Panc1 (cell line): ENCODE measurements around the gene TC2N.

ENCODE experiments used
- POLR2AphosphoS5 ChIP-seq: IDR thresholded peaks from 2 replicates; pipeline ENCODE4 v1.6.1; 2012; ENCODE audit warnings: mild to moderate bottlenecking, low read depth, low read length, moderate library complexity
- SIN3A ChIP-seq: IDR thresholded peaks from 2 replicates; pipeline ENCODE4 v1.6.1; 2012; ENCODE audit warnings: low read depth, mild to moderate bottlenecking, low read length, moderate library complexity, borderline replicate concordance; ENCODE audit not compliant: insufficient read depth
- TCF7L2 ChIP-seq: IDR thresholded peaks from 2 replicates; pipeline ENCODE4 v1.6.1; 2011; ENCODE audit warnings: mild to moderate bottlenecking, low read depth, low read length, inconsistent platforms
- TF ChIP-seq, protein P1 (sequence below): fragments of 450-650 bp; IDR thresholded peaks from 2 replicates; pipeline ENCODE4 v1.5.1; 2017; ENCODE audit warnings: mild to moderate bottlenecking
- TF ChIP-seq, protein P2 (sequence below), 2 experiments: IDR thresholded peaks; 2 replicates each; pipeline ENCODE4 v1.6.1; 2011 to 2012; ENCODE audit warnings: low read depth in 2 of 2, control low read depth in 1 of 2, low read length in 1 of 2, mild to moderate bottlenecking in 1 of 2, moderate library complexity in 1 of 2; ENCODE audit not compliant: insufficient read depth in 1 of 2

DNA sequence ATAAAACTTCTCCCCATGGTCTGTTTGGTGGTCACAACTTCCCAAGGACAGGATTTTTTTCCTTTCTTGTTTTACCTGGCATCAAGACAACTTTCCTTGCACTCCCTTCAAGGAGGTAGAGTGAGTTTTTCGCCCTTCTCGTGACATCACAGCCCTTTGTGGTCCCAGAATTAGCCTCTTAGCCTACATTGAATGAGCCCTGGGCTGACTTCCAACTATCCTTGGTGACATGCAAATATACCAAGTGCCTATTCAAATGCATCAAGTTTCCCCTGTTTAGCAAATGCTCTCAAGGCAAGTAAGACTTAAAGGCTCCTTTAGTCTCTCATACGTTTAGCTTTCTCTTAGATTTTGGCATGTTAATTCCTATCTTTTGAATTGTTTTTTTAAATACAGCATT lies 36.6 kb downstream of the TC2N start:
- TF ChIP-seq, protein P1, sequence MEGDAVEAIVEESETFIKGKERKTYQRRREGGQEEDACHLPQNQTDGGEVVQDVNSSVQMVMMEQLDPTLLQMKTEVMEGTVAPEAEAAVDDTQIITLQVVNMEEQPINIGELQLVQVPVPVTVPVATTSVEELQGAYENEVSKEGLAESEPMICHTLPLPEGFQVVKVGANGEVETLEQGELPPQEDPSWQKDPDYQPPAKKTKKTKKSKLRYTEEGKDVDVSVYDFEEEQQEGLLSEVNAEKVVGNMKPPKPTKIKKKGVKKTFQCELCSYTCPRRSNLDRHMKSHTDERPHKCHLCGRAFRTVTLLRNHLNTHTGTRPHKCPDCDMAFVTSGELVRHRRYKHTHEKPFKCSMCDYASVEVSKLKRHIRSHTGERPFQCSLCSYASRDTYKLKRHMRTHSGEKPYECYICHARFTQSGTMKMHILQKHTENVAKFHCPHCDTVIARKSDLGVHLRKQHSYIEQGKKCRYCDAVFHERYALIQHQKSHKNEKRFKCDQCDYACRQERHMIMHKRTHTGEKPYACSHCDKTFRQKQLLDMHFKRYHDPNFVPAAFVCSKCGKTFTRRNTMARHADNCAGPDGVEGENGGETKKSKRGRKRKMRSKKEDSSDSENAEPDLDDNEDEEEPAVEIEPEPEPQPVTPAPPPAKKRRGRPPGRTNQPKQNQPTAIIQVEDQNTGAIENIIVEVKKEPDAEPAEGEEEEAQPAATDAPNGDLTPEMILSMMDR = no peak
- no peak for TF ChIP-seq TCF7L2
- TF ChIP-seq, protein P2, sequence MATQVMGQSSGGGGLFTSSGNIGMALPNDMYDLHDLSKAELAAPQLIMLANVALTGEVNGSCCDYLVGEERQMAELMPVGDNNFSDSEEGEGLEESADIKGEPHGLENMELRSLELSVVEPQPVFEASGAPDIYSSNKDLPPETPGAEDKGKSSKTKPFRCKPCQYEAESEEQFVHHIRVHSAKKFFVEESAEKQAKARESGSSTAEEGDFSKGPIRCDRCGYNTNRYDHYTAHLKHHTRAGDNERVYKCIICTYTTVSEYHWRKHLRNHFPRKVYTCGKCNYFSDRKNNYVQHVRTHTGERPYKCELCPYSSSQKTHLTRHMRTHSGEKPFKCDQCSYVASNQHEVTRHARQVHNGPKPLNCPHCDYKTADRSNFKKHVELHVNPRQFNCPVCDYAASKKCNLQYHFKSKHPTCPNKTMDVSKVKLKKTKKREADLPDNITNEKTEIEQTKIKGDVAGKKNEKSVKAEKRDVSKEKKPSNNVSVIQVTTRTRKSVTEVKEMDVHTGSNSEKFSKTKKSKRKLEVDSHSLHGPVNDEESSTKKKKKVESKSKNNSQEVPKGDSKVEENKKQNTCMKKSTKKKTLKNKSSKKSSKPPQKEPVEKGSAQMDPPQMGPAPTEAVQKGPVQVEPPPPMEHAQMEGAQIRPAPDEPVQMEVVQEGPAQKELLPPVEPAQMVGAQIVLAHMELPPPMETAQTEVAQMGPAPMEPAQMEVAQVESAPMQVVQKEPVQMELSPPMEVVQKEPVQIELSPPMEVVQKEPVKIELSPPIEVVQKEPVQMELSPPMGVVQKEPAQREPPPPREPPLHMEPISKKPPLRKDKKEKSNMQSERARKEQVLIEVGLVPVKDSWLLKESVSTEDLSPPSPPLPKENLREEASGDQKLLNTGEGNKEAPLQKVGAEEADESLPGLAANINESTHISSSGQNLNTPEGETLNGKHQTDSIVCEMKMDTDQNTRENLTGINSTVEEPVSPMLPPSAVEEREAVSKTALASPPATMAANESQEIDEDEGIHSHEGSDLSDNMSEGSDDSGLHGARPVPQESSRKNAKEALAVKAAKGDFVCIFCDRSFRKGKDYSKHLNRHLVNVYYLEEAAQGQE (IDR thresholded peaks at IDR 0.05; ENCODE audit: insufficient read depth in 1 of 2, low read depth in 2 of 2, low read length in 1 of 2) = no peak
- TF ChIP-seq POLR2AphosphoS5 = no peak
- no peak for TF ChIP-seq SIN3A
